ENCODE measurements around the gene BNC1.

BNC1 gene

GRCh38 chr15:83284559-83285283 is at the start of gene BNC1:
Gene BNC1 (minus strand): TSS chr15:83284664. CDS start chr15:83284628, 36 bp downstream.
- DNase-seq: no peak

GRCh38 chr15:83327041-83327440 is 42.6 kb upstream of the BNC1 start:
- DNase-seq: no peak

- no peak for DNase-seq
Measured at GRCh38 chr15:83324799-83325198, 40.3 kb upstream of the BNC1 start.

- DNase-seq: no peak
Measured at GRCh38 chr15:83323296-83323711, 38.8 kb upstream of the BNC1 start.

GRCh38 chr15:83322691-83323090 is 38.2 kb upstream of the BNC1 start:
- DNase-seq: no peak

GRCh38 chr15:83322061-83322460 is 37.6 kb upstream of the BNC1 start:
- no peak for DNase-seq

- DNase-seq: no peak
Measured at GRCh38 chr15:83320844-83321243, 36.4 kb upstream of the BNC1 start.

- DNase-seq: no peak
Measured at GRCh38 chr15:83320404-83320803, 35.9 kb upstream of the BNC1 start.

GRCh38 chr15:83319771-83320170 is 35.3 kb upstream of the BNC1 start:
- DNase-seq: no peak

- no peak for DNase-seq
Measured at GRCh38 chr15:83318861-83319415, 34.5 kb upstream of the BNC1 start.

- DNase-seq: no peak
Measured at GRCh38 chr15:83318036-83318435, 33.6 kb upstream of the BNC1 start.

GRCh38 chr15:83312071-83312470 is 27.6 kb upstream of the BNC1 start:
- DNase-seq: no peak

GRCh38 chr15:83310521-83311456 is 26.3 kb upstream of the BNC1 start:
- no peak for DNase-seq

GRCh38 chr15:83308671-83309070 is 24.2 kb upstream of the BNC1 start:
- DNase-seq: no peak

- DNase-seq: no peak
Measured at GRCh38 chr15:83306561-83306960, 22.1 kb upstream of the BNC1 start.

GRCh38 chr15:83305704-83306291 is 21.3 kb upstream of the BNC1 start:
- no peak for DNase-seq

GRCh38 chr15:83304861-83305703 is 20.6 kb upstream of the BNC1 start:
- no peak for DNase-seq

GRCh38 chr15:83303535-83303934 is 19.1 kb upstream of the BNC1 start:
- no peak for DNase-seq

GRCh38 chr15:83300826-83301225 is 16.4 kb upstream of the BNC1 start:
- DNase-seq: no peak

GRCh38 chr15:83299462-83299861 is 15.0 kb upstream of the BNC1 start:
- DNase-seq: no peak

- no peak for DNase-seq
Measured at GRCh38 chr15:83295417-83295816, 11.0 kb upstream of the BNC1 start.

- DNase-seq: no peak
Measured at GRCh38 chr15:83293201-83293600, 8.7 kb upstream of the BNC1 start.
